Adrenal gland (tissue), 5 donors: ENCODE data around the gene CWF19L1.

ENCODE experiments used
- POLR2A ChIP-seq, 2 donors: fragments of 450-650 bp; IDR thresholded peaks; one replicate each; pipeline ENCODE4 v1.6.1; 2017; ENCODE audit warnings: antibody characterized with exemption in 2 of 2, mild to moderate bottlenecking in 2 of 2, moderate library complexity in 1 of 2
- TF ChIP-seq, protein P1 (sequence below), 6 experiments: fragments of 450-650 bp in 4 of 6; fragments of 200-600 bp in 2 of 6; sonication (generic) in 1 of 6; IDR thresholded peaks; 1 replicate in 5 of 6; 2 replicates in 1 of 6; pipeline versions ENCODE4 v1.5.1 to v1.8.0; 2016 to 2021; ENCODE audit warnings: antibody characterized with exemption in 6 of 6, mild to moderate bottlenecking in 2 of 6, moderate library complexity in 1 of 6
- donor health status: DM: no; HTN: no; CAD: no.

DNA sequence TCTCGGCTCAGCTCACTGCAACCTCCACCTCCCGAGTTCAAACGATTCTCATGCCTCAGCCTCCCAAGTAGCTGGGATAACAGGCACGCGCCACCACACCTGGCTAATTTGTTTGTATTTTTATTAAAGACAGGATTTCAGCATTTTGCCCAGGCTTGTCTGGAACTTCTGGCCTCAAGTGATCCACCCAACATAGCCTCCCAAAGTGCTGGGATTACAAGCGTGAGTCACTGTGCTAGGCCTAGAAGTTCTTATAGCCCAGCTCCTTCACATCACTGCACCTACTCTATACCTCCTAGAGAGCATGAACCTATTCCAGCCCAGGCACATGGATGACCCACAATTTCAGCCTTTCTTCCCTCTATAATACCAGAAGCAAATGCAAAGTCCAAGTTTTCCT, 20.3 kb upstream of the CWF19L1 start:
- no peak for TF ChIP-seq POLR2A (IDR thresholded peaks at IDR 0.05)
- TF ChIP-seq, protein P1, sequence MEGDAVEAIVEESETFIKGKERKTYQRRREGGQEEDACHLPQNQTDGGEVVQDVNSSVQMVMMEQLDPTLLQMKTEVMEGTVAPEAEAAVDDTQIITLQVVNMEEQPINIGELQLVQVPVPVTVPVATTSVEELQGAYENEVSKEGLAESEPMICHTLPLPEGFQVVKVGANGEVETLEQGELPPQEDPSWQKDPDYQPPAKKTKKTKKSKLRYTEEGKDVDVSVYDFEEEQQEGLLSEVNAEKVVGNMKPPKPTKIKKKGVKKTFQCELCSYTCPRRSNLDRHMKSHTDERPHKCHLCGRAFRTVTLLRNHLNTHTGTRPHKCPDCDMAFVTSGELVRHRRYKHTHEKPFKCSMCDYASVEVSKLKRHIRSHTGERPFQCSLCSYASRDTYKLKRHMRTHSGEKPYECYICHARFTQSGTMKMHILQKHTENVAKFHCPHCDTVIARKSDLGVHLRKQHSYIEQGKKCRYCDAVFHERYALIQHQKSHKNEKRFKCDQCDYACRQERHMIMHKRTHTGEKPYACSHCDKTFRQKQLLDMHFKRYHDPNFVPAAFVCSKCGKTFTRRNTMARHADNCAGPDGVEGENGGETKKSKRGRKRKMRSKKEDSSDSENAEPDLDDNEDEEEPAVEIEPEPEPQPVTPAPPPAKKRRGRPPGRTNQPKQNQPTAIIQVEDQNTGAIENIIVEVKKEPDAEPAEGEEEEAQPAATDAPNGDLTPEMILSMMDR (IDR thresholded peaks at IDR 0.05), result no peak
